Hepatocyte (in vitro differentiated cells): ENCODE results near the gene PWP2.
"Not testable (repeated sequence)": the region's sequence is repeated elsewhere in the genome, so short reads cannot be mapped to it uniquely, and the experiment has no call there.

ENCODE experiments used
- EZH2 ChIP-seq: fragments of 200-600 bp; sonication (generic); IDR thresholded peaks from 2 replicates; pipeline ENCODE4 v1.6.1; 2016; ENCODE audit warnings: antibody characterized with exemption, mild to moderate bottlenecking, borderline replicate concordance
- TF ChIP-seq, protein P1 (sequence below): fragments of 200-600 bp; sonication (generic); IDR thresholded peaks from 2 replicates; pipeline ENCODE4 v1.5.1; 2016; ENCODE audit warnings: antibody characterized with exemption, mild to moderate bottlenecking; ENCODE audit not compliant: poor library complexity

DNA sequence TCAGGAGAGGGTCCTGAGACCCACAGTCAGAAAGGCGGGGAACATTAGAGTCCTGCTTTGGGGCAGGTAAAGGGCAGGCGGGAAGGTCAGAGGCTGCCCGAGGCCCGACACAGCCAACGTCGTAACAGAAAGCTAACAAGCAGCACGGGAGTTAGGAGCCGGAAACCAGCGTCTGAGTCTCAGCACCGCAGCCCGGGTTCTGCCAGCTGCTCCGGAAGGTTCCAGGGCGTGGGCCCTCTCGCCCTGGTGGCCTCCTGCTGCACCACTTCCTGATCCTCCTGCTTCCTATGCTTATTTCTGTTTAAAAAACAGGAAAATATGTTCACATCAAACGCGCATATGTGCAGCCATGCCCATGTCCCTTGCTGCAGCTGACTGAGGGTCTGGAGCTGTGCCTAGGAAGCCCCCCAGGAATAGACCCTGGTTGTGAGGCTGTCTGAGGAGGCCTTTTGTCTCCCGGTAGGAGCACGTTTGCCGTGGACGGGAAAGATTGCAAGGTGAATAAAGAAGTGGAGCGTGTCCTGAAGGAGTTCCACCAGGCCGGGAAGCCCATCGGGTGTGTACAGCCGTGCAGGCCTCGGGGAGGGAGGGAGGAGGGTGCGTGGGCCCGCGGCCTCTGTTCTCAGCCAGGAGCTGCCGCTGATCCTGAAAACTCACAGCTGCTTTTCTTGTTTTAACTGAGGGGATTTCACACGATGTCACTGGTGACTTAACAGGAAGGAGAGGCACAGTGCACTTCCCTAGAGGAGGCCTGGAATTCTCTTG is 32.8 kb downstream of the PWP2 start:
- TF ChIP-seq, protein P1, sequence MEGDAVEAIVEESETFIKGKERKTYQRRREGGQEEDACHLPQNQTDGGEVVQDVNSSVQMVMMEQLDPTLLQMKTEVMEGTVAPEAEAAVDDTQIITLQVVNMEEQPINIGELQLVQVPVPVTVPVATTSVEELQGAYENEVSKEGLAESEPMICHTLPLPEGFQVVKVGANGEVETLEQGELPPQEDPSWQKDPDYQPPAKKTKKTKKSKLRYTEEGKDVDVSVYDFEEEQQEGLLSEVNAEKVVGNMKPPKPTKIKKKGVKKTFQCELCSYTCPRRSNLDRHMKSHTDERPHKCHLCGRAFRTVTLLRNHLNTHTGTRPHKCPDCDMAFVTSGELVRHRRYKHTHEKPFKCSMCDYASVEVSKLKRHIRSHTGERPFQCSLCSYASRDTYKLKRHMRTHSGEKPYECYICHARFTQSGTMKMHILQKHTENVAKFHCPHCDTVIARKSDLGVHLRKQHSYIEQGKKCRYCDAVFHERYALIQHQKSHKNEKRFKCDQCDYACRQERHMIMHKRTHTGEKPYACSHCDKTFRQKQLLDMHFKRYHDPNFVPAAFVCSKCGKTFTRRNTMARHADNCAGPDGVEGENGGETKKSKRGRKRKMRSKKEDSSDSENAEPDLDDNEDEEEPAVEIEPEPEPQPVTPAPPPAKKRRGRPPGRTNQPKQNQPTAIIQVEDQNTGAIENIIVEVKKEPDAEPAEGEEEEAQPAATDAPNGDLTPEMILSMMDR, result not testable (repeated sequence)
- not testable (repeated sequence) for TF ChIP-seq EZH2
